NB4 (cell line): Measurements from ENCODE around the gene SCAPER.

Experiments used
- POLR2A ChIP-seq: IDR thresholded peaks from 2 replicates; pipeline ENCODE4 v1.6.1; 2011; ENCODE audit warnings: mild to moderate bottlenecking; ENCODE audit not compliant: insufficient read length; ENCODE audit errors: extremely low read depth
- TF ChIP-seq, protein P1 (sequence below): IDR thresholded peaks from one replicate; pipeline ENCODE4 v1.5.1; 2012; ENCODE audit warnings: low read depth, low read length
- TF ChIP-seq, protein P2 (sequence below): IDR thresholded peaks from 2 replicates; pipeline ENCODE4 v1.6.1; 2011; ENCODE audit warnings: low read depth, low read length

DNA sequence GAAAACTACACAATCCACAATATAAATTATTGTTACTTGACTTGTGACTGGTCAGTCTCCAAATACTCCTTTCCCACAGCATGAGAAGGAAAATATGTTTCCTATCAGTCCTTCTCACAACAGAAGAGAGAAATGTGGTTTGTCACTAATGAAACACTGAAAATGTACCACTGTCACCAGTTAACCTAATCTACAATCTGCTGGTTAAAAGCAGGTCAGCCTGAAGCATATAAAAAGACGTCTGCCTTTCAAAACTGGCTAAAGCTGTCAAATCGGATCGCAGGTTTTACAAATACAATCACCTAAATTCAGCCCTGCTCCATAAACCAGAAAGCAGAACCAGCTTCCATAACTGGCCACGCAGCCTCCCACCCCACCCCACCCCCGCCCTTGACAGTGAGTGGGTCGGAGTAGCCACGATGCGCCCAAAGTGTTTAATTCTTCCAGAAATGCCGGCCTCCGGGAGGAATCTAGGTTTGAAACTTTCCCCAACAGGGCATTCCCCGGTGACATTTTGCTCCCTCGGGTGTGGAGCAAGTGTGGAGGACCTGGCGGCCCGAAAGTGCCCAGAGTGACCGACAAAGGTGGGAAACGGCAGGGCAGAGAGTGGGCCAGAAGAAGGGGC, 594.6 kb downstream of the SCAPER start:
- TF ChIP-seq, protein P1, sequence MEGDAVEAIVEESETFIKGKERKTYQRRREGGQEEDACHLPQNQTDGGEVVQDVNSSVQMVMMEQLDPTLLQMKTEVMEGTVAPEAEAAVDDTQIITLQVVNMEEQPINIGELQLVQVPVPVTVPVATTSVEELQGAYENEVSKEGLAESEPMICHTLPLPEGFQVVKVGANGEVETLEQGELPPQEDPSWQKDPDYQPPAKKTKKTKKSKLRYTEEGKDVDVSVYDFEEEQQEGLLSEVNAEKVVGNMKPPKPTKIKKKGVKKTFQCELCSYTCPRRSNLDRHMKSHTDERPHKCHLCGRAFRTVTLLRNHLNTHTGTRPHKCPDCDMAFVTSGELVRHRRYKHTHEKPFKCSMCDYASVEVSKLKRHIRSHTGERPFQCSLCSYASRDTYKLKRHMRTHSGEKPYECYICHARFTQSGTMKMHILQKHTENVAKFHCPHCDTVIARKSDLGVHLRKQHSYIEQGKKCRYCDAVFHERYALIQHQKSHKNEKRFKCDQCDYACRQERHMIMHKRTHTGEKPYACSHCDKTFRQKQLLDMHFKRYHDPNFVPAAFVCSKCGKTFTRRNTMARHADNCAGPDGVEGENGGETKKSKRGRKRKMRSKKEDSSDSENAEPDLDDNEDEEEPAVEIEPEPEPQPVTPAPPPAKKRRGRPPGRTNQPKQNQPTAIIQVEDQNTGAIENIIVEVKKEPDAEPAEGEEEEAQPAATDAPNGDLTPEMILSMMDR = no peak
- TF ChIP-seq, protein P2, sequence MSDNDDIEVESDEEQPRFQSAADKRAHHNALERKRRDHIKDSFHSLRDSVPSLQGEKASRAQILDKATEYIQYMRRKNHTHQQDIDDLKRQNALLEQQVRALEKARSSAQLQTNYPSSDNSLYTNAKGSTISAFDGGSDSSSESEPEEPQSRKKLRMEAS = no peak
- no peak for TF ChIP-seq POLR2A
